ENCODE data around the gene WT1. TPM values are rescaled to one million over a fixed set of nuclear protein-coding genes. Genes with fewer than 3 reads are reported as not detected.

Gene WT1
- total RNA-seq, 2 donors from 2014 or later: 0.14 to 170 TPM

DNA sequence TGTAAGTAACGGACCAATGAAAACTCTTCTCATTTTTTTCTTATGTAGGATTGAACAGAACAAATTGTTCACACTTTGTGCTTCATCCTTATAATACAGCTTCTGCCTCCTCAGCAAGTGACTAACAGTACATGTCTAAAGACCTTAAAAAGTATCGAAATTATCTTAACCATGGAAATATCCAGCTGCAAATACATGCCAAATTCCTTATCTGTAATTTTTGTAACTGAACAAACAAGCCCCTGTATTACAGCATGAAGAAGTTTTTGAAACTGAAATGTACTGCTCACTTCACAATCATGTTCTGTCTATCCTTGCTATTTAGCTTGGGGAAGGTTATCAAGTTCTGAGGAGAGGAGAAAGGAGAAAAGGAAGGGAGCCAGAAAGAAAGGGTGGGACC is 20.4 kb downstream of the WT1 start:
- 76% methylated on average over 2 of the region's 2 CpGs for WGBS
- H3K27ac ChIP-seq: no peak overlapping the region
- H3K4me1 ChIP-seq (replicated peaks): no peaks in the 10 kb centered on the region
- DNase-seq (ENCODE audit: low spot score): no peak
- no peak overlapping the region for H3K4me3 ChIP-seq
- H3K27me3 ChIP-seq (replicated peaks; ENCODE audit: insufficient read depth): peaks cover 1% of the 10 kb centered on the region
- no peaks in the 10 kb centered on the region for H3K9me3 ChIP-seq
- intact Hi-C loops (cut with DNase I): no loop called here
- H3K36me3 ChIP-seq: no peaks in the 10 kb centered on the region
- TF ChIP-seq, protein P1, sequence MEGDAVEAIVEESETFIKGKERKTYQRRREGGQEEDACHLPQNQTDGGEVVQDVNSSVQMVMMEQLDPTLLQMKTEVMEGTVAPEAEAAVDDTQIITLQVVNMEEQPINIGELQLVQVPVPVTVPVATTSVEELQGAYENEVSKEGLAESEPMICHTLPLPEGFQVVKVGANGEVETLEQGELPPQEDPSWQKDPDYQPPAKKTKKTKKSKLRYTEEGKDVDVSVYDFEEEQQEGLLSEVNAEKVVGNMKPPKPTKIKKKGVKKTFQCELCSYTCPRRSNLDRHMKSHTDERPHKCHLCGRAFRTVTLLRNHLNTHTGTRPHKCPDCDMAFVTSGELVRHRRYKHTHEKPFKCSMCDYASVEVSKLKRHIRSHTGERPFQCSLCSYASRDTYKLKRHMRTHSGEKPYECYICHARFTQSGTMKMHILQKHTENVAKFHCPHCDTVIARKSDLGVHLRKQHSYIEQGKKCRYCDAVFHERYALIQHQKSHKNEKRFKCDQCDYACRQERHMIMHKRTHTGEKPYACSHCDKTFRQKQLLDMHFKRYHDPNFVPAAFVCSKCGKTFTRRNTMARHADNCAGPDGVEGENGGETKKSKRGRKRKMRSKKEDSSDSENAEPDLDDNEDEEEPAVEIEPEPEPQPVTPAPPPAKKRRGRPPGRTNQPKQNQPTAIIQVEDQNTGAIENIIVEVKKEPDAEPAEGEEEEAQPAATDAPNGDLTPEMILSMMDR (IDR thresholded peaks at IDR 0.05): no peak
- no peak for TF ChIP-seq POLR2AphosphoS5 (IDR thresholded peaks at IDR 0.05)
- TF ChIP-seq POLR2A (IDR thresholded peaks at IDR 0.05): no peak

DNA sequence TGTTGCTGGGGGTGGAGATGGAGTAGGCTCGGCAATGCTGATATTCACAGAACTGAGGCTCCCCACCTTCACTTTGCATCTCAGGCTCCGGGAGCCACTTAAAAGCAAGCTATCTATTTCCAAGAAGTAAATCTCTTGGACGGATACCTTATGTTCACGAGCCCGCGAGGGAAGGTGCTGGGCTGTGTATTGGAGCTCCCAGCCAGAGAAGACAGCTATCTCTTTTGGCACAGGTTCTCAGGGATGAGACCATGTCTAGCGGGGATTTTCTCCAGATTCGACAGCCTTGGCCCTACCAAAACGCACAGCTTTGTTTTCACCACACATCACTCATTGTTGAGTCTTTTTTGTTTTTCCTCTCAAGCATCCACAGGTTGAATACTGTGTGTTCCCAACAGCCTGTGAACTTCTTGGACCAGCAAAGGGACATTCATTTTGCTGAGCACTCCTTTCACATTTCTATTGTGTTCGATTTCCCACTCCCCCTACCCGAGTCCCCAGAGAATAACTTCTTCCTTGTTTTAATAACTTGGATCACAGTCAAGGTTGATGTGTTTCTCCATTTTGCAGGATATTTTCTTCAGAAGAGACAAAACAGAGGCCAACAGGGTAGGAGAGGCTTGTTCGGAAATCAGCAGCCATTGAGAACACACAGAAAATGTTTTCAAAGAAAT is 23.3 kb downstream of the WT1 start:
- intact Hi-C loops (cut with DNase I): no loop called here
- peaks cover 1% of the 10 kb centered on the region for H3K27me3 ChIP-seq (replicated peaks; ENCODE audit: insufficient read depth)
- 59% methylated on average over 12 of the region's 12 CpGs for WGBS
- no peak overlapping the region for H3K27ac ChIP-seq
- no peak for DNase-seq (ENCODE audit: low spot score)
- no peaks in the 10 kb centered on the region for H3K4me1 ChIP-seq (replicated peaks)
- H3K9me3 ChIP-seq: no peaks in the 10 kb centered on the region
- no peaks in the 10 kb centered on the region for H3K36me3 ChIP-seq
- H3K4me3 ChIP-seq: no peak overlapping the region
- TF ChIP-seq POLR2AphosphoS5 (IDR thresholded peaks at IDR 0.05) (no peak), POLR2A (IDR thresholded peaks at IDR 0.05) (no peak)
- TF ChIP-seq, protein P1 (IDR thresholded peaks at IDR 0.05): no peak

DNA sequence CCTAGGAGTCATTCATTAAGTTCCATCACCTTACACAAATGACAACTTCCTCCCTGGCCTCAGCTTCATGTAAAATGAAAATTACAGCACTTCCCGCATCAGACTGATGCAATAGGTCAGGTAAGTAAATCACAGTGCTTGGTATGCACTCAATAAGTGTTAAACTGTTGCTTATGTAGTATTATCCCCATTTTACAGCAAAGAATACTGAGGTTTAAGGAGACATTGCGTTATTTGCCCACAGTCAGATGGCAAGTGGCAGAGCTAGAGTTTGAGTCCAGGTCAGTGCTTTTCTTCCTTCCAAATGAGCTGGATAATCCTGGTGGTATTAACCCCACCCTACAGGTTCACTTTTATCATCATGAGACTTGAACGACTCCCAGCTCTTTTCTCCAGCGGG is 29.7 kb downstream of the WT1 start:
- intact Hi-C loops (cut with DNase I): no loop called here
- Histone ChIP-seq H3K36me3 (no peaks in the 10 kb centered on the region), H3K27me3 (replicated peaks; ENCODE audit: insufficient read depth) (no peaks in the 10 kb centered on the region), H3K9me3 (no peaks in the 10 kb centered on the region), H3K4me1 (replicated peaks) (no peaks in the 10 kb centered on the region), H3K27ac (no peak overlapping the region), H3K4me3 (no peak overlapping the region)
- WGBS: 78% methylated on average over 4 of the region's 4 CpGs
- no peak for DNase-seq (ENCODE audit: low spot score)
- TF ChIP-seq POLR2AphosphoS5 (IDR thresholded peaks at IDR 0.05): no peak

DNA sequence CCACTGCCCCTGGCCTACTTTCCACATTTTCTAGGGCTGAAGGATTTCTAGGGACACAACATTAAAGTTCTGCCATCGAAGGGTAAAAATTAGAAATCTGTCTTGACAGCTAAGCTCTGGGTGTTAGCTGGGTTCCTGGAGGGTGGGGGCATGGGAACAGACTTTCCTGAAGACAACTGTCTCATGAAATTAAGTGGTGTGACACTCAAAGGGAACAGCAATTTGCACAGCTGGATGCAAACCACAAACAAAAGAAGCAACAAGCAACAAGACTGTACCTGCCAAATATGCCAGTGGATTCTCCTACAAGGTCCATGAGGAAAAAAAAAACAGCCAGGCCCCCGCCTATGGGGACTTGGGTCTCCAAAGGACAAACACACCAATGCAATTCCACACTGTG is 32.5 kb downstream of the WT1 start:
- DNase-seq (ENCODE audit: low spot score): no peak
- Histone ChIP-seq H3K36me3 (no peaks in the 10 kb centered on the region), H3K9me3 (no peaks in the 10 kb centered on the region), H3K4me3 (no peak overlapping the region), H3K4me1 (replicated peaks) (no peaks in the 10 kb centered on the region), H3K27ac (no peak overlapping the region), H3K27me3 (replicated peaks; ENCODE audit: insufficient read depth) (no peaks in the 10 kb centered on the region)
- intact Hi-C loops (cut with DNase I): no loop called here
- WGBS: 51% methylated on average over 2 of the region's 2 CpGs
- TF ChIP-seq POLR2A (IDR thresholded peaks at IDR 0.05): no peak
- no peak for TF ChIP-seq POLR2AphosphoS5 (IDR thresholded peaks at IDR 0.05)
- TF ChIP-seq, protein P1 (IDR thresholded peaks at IDR 0.05): no peak

DNA sequence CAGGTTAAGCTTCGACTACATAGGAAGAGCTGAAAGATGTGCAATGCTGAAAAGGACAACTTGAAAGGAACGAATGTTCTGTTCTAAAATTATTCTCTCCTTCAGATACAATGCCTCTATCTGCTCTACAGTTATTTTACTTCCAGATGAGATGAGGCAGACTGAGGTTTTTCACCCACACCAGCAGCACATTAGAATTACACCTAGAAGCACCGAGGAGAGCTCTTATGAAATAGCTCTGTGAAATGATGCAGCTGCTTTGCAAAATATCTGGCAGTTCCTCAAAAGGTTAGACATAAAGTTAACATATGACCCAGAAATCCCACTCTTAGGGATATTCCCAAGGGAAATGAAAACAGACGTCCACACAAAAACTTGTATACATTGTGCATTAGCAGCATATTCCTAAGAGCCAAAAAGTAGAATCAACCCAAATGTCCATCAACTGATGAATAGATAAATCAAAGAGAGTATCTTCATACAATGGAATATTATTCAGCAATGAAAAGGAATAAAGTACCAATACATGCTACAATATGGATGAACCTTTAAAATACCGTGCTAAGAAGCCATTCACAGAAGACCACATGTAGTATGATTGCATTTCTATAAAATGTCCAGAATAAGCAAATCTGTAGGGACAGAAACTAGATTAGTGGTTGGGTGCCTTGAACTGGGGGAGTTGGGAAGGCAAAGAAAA is 34.5 kb downstream of the WT1 start:
- TF ChIP-seq POLR2A (IDR thresholded peaks at IDR 0.05) (no peak), POLR2AphosphoS5 (IDR thresholded peaks at IDR 0.05) (no peak)
- TF ChIP-seq, protein P1 (IDR thresholded peaks at IDR 0.05): no peak
- DNase-seq (ENCODE audit: low spot score): no peak
- no peaks in the 10 kb centered on the region for H3K9me3 ChIP-seq
- H3K27ac ChIP-seq: no peak overlapping the region
- H3K4me3 ChIP-seq: no peak overlapping the region
- H3K27me3 ChIP-seq (replicated peaks; ENCODE audit: insufficient read depth): no peaks in the 10 kb centered on the region
- H3K36me3 ChIP-seq: no peaks in the 10 kb centered on the region
- intact Hi-C loops (cut with DNase I): no loop called here
- no peaks in the 10 kb centered on the region for H3K4me1 ChIP-seq (replicated peaks)
- 61% methylated on average over 5 of the region's 5 CpGs for WGBS
